Fibroblast of pulmonary artery (primary cell): Measurements from ENCODE around the gene OPA3.
A peak's percentile ranks its signal among the peaks of the same experiment; 100 is the strongest.

Experiments used
- DNase-seq: peaks from one replicate; pipeline ENCODE4 v3.0.0-alpha.2; 2010; ENCODE audit warnings: low read depth
- H3K4me3 ChIP-seq: replicated peaks from 2 replicates; pipeline ENCODE4 v1.5.1; 2011; ENCODE audit warnings: low read depth, mild to moderate bottlenecking, control low read depth, low read length, moderate library complexity
- CTCF ChIP-seq: IDR thresholded peaks from 2 replicates; pipeline ENCODE4 v1.5.1; 2011; ENCODE audit warnings: mild to moderate bottlenecking, control low read depth, low read length, inconsistent platforms; ENCODE audit errors: missing control alignments

OPA3 gene

DNA sequence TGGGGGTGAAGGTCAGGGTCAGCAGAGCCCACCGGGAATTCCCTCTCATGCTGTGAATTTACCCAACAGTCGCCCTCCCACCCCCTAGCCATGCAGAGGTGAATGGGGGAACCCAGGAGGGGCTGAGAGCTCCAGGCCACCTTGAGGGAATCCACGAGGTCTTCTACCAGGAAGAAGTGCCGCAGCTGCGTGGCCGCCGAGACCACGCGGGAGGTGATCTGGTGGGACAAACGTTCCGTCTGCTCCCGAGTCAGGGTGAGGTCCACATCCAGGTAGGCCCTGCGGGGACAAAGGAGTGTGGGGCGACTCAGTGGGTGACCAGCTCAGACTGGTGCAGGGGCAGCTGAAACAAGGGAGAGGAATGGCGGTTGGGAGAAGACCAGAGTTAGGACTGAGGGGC lies 95.9 kb downstream of the OPA3 start:
- no peak for TF ChIP-seq CTCF
- no peak overlapping the region for H3K4me3 ChIP-seq
- no peak for DNase-seq

GRCh38 chr19:45485305-45486077 lies 99.1 kb downstream of the OPA3 start:
- DNase-seq = peak; percentile 94
- peak; percentile 94 for TF ChIP-seq CTCF
- peak overlapping the region; percentile 66 for H3K4me3 ChIP-seq

GRCh38 chr19:45484273-45484945 lies 100.2 kb downstream of the OPA3 start:
- peak; percentile 53 for DNase-seq
- H3K4me3 ChIP-seq = no peak overlapping the region
- TF ChIP-seq CTCF = no peak

DNA sequence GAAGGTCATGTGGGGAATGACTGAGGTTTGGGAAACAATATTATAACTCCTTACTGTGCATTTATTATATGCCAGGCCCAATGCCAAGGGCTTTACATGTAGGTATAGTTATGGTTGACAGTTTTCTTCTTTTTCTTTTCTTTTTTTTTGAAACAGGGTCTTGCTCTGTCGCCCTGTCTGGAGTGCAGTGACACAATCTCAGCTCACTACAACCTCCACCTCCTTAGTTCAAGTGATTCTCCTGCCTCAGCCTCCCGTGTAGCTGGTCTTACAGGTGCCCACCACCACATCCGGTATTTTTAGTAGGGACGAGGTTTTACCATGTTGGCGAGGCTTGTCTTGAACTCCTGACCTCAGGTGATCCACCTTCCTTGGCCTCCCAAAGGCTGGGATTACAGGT lies 101.6 kb downstream of the OPA3 start:
- H3K4me3 ChIP-seq = no peak overlapping the region
- no peak for TF ChIP-seq CTCF
- no peak for DNase-seq

DNA sequence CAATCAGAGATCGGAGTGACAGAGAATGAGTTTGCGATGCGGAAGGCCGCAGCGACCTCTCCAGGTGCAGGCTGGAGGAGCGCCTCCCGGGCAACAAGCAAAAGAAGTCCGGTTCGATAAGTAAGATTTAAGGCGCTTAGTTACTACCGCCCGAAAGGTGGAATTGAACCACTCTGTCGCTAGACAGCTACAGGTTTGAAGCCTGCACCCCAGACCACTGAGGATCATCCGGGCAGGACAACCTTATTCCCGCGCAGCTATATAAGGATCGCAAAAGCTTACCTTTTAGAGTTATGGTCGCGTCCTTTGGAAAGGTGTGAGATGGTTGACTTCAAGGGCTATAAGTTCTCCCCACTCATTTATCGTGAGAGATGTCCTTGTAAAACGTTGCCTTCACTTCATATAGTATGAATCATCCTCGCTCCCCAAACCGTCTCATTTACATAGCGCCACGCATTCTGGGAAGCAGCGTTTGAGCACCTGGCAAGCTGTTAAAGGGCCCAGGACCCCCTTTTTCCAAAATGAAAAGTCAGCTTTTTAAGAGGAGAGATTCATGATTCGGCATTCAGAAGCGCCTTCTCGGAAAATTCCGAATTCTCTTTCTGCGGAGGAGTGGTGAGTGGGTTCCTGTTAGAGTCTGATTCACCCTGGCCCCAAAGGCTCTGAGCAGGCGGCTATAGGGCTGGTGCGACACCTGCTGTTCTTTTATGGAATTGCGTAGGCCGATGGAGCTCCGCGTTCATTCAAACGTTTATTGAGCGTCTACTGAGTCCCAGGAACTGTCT lies 106.0 kb downstream of the OPA3 start:
- peak overlapping the region; percentile 67 for H3K4me3 ChIP-seq
- peak; percentile 96 for DNase-seq
- TF ChIP-seq CTCF = peak; percentile 95

GRCh38 chr19:45477713-45478453 lies 106.7 kb downstream of the OPA3 start:
- no peak for TF ChIP-seq CTCF
- peak overlapping the region; percentile 67 for H3K4me3 ChIP-seq
- DNase-seq = no peak
